ENCODE results near the gene MAP3K12. TPM values are rescaled to one million over a fixed set of nuclear protein-coding genes. Genes with fewer than 3 reads are reported as not detected.

The MAP3K12 gene
- total RNA-seq, 1 donor from 2014 or later: 22.3 TPM

DNA sequence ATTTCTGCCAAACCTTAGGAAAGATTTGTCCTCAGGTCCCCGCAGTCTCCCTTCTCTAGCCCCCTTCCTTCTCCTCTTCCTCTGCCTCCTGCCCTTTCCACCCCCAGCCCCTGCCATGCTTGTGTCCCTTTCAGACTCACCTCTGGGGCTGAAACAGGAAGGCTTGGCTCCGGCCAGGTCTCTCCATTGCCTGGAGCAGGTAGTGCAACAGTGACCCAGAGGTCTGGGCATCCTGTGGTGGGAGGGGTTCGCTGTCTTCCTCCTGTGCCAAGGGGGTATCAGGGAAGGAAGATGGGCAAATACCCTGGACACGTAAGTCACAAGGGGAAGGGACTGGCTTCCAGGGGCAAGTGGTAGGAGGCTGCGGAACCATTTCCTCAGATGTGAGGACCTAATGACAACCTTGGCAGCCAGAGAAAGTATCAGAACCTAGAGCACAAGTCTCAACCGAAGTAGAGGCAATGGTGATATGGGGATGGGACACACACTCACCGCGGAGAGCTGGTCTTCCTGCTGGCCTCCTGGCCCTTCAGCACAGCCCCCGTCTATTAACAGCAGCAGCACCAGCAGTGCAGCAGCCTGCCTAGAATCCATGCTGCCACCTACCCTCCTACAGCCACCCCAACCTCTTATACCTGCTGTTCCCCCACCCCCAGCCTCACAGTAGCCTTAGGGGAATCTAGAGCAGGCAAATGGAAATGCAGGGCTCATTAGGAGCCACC is 7.8 kb upstream of the MAP3K12 start, which contains the start of gene NPFF:
NPFF (minus strand) TSS at position 604 of the 722 bp plus-strand sequence; CDS start at position 594, 10 bp downstream.
- no peak within 1 kb of the TSS for H3K27ac ChIP-seq
- peaks cover 41% of the 10 kb centered on the region for H3K36me3 ChIP-seq
- ATAC-seq (no peak), DNase-seq (no peak)
- no peaks in the 10 kb centered on the region for H3K27me3 ChIP-seq
- intact Hi-C loops (cut with DNase I): loop anchor here (10.0 kb wide), 1 partner anchor 152 kb away; no protein-coding TSS in a partner anchor
- no peak for TF ChIP-seq CTCF (IDR thresholded peaks at IDR 0.05)
- no peaks in the 10 kb centered on the region for H3K9me3 ChIP-seq
- no peak within 1 kb of the TSS for H3K4me3 ChIP-seq
- peaks cover 18% of the 10 kb centered on the region for H3K4me1 ChIP-seq

- H3K27ac ChIP-seq: no peak overlapping the region
- TF ChIP-seq CTCF (IDR thresholded peaks at IDR 0.05): no peak
- intact Hi-C loops (cut with DNase I): loop anchor here (10.0 kb wide), 1 partner anchor 152 kb away; no protein-coding TSS in a partner anchor
- H3K4me1 ChIP-seq: peaks cover 24% of the 10 kb centered on the region
- ATAC-seq (no peak), DNase-seq (no peak)
- H3K4me3 ChIP-seq: no peak overlapping the region
- no peaks in the 10 kb centered on the region for H3K9me3 ChIP-seq
- H3K36me3 ChIP-seq: peaks cover 35% of the 10 kb centered on the region
- no peaks in the 10 kb centered on the region for H3K27me3 ChIP-seq
Observed at GRCh38 chr12:53506450-53506785, 7.2 kb upstream of the MAP3K12 start.

DNA sequence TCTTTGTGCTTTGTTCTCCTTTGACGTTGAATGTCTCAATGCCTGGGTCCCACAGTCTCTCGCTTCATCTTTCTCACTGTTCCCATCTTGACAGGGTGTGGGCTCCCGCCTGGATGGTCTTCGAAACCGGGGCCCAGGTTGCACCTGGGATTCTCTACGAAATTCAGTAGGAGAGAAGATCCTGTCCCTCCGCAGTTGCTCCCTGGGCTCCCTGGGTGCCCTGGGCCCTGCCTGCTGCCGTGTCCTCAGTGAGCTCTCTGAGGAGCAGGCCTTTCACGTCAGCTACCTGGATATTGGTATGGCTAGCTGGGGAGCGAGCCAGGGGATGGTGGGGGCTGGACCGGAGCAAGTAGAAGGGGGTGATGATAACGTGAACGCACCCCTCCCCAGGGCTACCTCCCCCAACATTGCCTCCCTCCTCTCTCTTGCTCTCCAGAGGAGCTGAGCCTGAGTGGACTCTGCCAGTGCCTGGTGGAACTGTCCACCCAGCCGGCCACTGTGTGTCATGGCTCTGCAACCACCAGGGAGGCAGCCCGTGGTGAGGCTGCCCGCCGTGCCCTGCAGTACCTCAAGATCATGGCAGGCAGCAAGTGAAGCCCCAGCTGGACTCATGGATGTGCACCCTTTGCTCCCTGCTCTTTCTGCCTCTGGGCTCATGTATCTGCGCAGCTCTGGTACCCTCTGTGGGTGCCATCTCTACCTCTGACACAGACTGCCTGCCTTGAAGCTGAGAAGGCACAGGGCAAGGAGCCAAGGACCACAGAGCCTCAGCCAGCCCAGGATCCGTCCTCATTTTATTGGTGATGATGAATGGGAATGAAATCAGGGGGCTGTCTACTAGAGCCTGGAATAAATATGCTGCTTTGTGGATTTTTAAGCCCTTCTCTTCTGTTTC is 6.5 kb upstream of the MAP3K12 start:
- Histone ChIP-seq H3K4me3 (no peak overlapping the region), H3K36me3 (peaks cover 29% of the 10 kb centered on the region), H3K27ac (no peak overlapping the region), H3K9me3 (no peaks in the 10 kb centered on the region), H3K27me3 (no peaks in the 10 kb centered on the region), H3K4me1 (peaks cover 24% of the 10 kb centered on the region)
- intact Hi-C loops (cut with DNase I): loop anchor here (10.0 kb wide), 1 partner anchor 151 kb away; no protein-coding TSS in a partner anchor
- TF ChIP-seq CTCF (IDR thresholded peaks at IDR 0.05): no peak
- DNase-seq (no peak), ATAC-seq (no peak)

GRCh38 chr12:53505086-53505485 is 5.8 kb upstream of the MAP3K12 start:
- TF ChIP-seq CTCF (IDR thresholded peaks at IDR 0.05): no peak
- Histone ChIP-seq H3K27me3 (no peaks in the 10 kb centered on the region), H3K9me3 (no peaks in the 10 kb centered on the region), H3K36me3 (peaks cover 27% of the 10 kb centered on the region), H3K4me3 (no peak overlapping the region), H3K4me1 (peaks cover 24% of the 10 kb centered on the region), H3K27ac (no peak overlapping the region)
- ATAC-seq: no peak
- no peak for DNase-seq
- intact Hi-C loops (cut with DNase I): loop anchor here (10.0 kb wide), 1 partner anchor 150 kb away; no protein-coding TSS in a partner anchor

GRCh38 chr12:53504004-53504920 is 5.0 kb upstream of the MAP3K12 start:
- Histone ChIP-seq H3K27me3 (no peaks in the 10 kb centered on the region), H3K27ac (peak overlapping the region; percentile 82), H3K4me3 (no peak overlapping the region), H3K36me3 (peaks cover 27% of the 10 kb centered on the region), H3K9me3 (no peaks in the 10 kb centered on the region), H3K4me1 (peaks cover 24% of the 10 kb centered on the region)
- intact Hi-C loops (cut with DNase I): loop anchor here (10.0 kb wide), 1 partner anchor 149 kb away; no protein-coding TSS in a partner anchor
- no peak for TF ChIP-seq CTCF (IDR thresholded peaks at IDR 0.05)
- ATAC-seq: no peak
- peak; percentile 48 for DNase-seq

Measured in upper lobe of right lung (tissue), 1 donor.